ENCODE data around the gene RAB3IP.

DNA sequence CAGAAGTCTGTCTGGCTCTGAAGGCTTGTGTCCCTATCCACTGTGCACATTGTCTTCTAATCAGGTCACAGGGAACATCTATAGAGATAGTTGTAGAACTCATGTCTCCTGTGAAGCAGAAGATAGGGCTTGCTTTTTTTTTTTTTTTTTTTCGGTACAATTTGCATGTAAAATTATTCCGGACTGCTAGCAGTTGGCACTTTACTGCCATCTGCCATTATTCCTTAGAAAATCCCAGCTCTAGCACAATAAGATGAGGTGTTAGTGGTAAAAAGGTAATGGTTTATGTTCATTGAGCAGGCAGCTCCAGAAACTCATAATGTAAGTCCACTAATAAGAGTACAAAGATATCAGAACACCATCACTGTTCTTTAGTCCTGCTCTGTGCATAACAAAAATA is 95.0 kb downstream of the RAB3IP start:
- TF ChIP-seq POLR2AphosphoS5 (IDR thresholded peaks at IDR 0.05; ENCODE audit: low read depth, low read length), result no peak
- no peak for TF ChIP-seq POLR2A (IDR thresholded peaks at IDR 0.05; ENCODE audit: low read depth, low read length)
- no peak for TF ChIP-seq TAF1 (IDR thresholded peaks at IDR 0.05; ENCODE audit: low read depth, low read length)

Data from GM12891 (cell line).